GDM1 (cell line): Measurements from ENCODE around the gene CLCN5.
"Not testable (repeated sequence)": the region's sequence is repeated elsewhere in the genome, so short reads cannot be mapped to it uniquely, and the experiment has no call there.

Experiments used
- DNase-seq: peaks from one replicate; lab custom pipeline; 2025; lab: John Stamatoyannopoulos, UW

CLCN5 gene

GRCh38 chrX:49995795-49996455 is 73.5 kb downstream of the CLCN5 start:
- no peak for DNase-seq

- no peak for DNase-seq
These were observed 74.1 kb downstream of the CLCN5 start for GRCh38 chrX:49996474-49996873.

DNA sequence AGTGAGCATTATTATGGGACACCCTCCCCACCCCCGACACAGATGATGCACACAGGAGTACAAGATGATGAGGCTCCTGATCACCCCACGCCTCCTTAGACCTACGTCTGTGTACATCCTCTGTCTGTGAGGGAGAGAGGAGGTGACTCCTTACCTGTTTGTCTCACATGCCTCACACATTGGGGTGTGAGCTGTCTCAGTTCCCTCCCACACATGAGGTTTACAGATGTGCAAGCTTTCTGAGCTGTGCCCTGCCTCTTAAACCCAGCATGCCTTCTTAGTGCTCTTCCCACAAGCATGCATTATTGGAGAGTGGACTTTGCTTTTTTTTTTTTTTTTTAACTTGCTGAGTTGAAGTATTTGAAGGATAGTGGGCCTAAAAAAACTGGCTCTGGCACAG is 76.7 kb downstream of the CLCN5 start:
- no peak for DNase-seq

GRCh38 chrX:50000937-50001542 is 78.6 kb downstream of the CLCN5 start:
- no peak for DNase-seq

DNA sequence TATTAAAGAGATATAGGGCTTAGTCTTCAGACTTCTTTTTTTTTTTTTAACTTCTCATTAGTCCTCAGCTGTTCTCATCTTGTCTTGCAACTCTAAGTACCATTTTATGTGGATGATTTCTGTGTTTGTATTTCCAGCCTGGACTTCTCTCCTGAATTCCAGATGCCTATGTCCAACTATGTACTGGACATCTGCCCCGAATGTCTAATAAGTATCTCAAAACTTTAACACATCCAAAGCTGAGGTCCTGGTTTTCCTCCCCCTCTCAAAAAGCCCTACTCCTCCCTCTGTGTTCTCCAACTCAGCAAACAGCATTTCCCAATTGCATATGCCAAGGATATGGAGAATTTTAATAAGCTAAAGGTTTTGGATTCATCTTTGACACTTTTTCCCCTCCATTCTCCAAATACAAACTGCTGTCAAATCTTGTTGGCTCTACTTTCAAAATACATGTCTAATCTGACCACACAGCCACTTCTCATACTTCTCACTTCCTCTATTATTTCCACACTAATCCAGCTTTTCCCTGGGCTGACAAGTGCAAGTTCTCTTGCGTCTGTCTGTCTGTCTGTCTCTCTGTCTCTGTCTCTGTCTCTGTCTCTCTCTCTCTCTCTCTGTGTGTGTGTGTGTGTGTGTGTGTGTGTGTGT is 79.8 kb downstream of the CLCN5 start:
- no peak for DNase-seq

DNA sequence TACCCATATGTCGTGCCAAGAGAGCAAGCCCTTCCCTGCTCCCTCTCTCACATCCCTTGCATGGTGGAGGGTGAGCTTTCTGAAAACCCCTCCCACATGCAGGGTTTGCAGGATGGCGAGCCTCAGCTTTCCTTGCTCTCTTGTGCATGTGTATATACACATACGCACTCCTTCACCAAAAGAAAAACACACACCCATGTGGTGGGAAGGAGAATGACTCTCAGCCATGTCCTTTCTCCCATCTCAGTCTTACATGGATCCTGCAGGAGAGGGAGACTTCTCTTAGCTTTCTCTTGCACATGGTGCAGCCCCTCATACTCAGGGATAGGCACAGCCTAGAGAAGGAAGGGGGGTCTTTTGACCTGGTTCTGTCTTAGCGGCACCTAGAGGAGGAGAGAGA is 81.1 kb downstream of the CLCN5 start:
- no peak for DNase-seq

- DNase-seq = no peak
These were observed 81.5 kb downstream of the CLCN5 start for GRCh38 chrX:50003927-50004326.

DNA sequence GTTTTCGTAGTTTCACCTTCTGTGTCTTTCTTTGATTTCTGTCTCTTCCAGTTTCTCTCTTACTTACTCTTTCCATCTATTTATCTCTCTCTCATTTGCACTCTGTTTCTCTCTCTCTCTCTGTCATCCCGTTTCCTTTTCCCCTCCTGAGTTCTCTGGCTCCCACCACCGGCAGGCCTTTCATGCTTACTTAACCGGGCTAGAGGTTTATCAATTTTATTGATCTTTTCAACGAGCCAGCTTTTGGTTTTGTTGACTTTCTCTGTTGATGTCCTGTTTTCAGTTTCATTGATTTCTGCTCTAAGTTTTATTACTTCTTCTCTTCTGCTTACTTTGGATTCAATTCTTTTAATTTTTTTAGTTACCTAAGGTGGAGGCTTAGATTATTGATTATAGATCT is 103.2 kb downstream of the CLCN5 start:
- DNase-seq = not testable (repeated sequence)

DNA sequence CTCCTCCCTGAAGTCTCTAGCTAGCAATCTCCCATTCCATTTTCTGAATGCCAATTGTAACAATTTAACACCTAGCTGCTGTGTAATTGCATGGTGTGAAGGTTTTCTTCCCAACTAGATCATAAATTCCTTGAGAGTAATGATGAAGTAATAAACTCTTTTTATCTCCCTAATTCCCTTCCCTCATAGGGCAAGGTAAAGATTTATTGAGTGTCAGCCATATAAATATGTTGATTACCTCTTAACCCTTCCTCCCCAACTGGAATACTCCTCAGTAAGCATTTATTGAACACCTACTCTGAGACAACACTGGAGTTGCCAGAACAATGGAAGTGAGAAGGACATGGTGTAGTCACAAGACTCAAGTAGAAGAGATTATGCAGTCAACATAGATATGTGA is 112.7 kb downstream of the CLCN5 start:
- no peak for DNase-seq

GRCh38 chrX:50036426-50036825 is 114.0 kb downstream of the CLCN5 start:
- DNase-seq = no peak

- DNase-seq = no peak
These were observed 123.4 kb downstream of the CLCN5 start for GRCh38 chrX:50045823-50046222.

- DNase-seq = no peak
These were observed 126.8 kb downstream of the CLCN5 start for GRCh38 chrX:50049228-50049627.

GRCh38 chrX:50054147-50054546 is 131.8 kb downstream of the CLCN5 start:
- DNase-seq = no peak

GRCh38 chrX:50066318-50066937 is 144.0 kb downstream of the CLCN5 start:
- DNase-seq = no peak

GRCh38 chrX:50067435-50068284 is 145.3 kb downstream of the CLCN5 start:
- DNase-seq = no peak

DNA sequence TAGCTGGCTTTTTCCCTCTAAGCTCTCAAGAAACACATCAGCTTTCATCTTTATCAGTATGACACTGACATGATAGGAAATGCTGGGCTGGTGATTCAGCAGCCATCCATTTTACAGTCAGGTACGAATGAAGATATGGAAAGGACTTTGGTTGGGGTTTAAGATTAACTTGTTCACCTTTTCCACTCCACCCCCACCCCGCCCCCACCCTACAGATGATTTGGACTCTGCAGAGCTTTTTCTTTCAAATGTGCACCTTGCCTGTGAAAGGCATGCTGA is 145.8 kb downstream of the CLCN5 start:
- no peak for DNase-seq

DNA sequence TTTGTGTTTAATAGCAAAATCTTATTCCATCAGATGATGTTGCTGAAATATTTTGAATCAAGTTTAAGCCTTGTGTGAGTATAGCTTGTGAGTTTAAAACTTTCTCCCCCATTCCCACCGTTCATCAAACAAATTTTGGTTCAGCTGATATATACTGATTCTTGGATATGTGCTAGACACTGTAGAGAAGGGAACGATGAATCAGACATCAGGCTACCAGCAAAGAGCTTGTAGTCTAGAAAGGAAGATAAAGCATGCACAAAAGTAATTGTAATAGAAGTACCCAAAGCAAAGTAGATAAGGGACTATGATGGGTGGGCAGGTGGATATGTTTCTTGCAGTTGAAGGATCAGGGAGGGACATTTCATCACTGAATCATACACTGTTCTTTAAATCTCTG is 146.5 kb downstream of the CLCN5 start:
- no peak for DNase-seq

- no peak for DNase-seq
These were observed 149.1 kb downstream of the CLCN5 start for GRCh38 chrX:50071494-50071893.

- no peak for DNase-seq
These were observed 149.7 kb downstream of the CLCN5 start for GRCh38 chrX:50072110-50072509.

DNA sequence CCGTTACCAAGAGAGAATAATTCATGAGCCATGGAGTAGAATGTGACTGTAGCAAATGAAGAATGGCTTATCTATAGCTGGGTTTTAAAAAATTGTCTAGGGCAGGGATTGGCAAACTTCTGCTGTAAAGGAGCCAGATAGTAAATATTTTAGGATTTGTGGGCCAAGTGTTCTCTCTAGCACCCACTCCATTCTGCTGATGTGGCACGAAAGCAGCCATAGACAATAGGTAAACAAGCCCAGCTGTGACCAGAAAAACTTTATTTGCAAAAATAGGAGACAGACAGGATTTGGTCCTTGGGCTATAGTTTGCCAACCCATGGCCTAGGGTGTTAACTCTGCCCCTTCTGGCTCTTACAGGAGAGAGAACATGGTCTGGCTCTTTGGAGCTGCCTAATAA is 151.2 kb downstream of the CLCN5 start:
- DNase-seq = no peak

- DNase-seq = no peak
These were observed 153.4 kb downstream of the CLCN5 start for GRCh38 chrX:50075630-50076339.
